Neural cell (in vitro differentiated cells): ENCODE measurements around the gene TMEM53. TPM values are rescaled to one million over a fixed set of nuclear protein-coding genes. Genes with fewer than 3 reads are reported as not detected.

Experiments
- H2AFZ ChIP-seq: fragments of 200-600, 300-800 bp; sonication (generic), shearing (Covaris generic); 2 replicates; pipeline ENCODE4 v1.6.0; 2014; ENCODE audit warnings: low read depth, mild to moderate bottlenecking, antibody characterized with exemption, low read length, moderate library complexity
- H3F3A ChIP-seq: fragments of 200-600 bp; shearing (Covaris generic); 2 replicates; pipeline ENCODE4 v1.6.1; 2016; ENCODE audit warnings: mild to moderate bottlenecking, moderate library complexity, mixed read lengths, antibody characterized with exemption, low read length; ENCODE audit not compliant: insufficient read depth, poor library complexity, severe bottlenecking
- H3K27ac ChIP-seq: fragments of 200-600, 300-800 bp; sonication (generic), shearing (Covaris generic); 2 replicates; pipeline ENCODE4 v1.5.1; 2014; ENCODE audit warnings: mild to moderate bottlenecking, low read length, moderate library complexity
- H3K27me3 ChIP-seq: fragments of 300-800, 200-600 bp; sonication (generic), shearing (Covaris generic); 2 replicates; pipeline ENCODE4 v1.6.0; 2014; ENCODE audit warnings: mild to moderate bottlenecking, low read depth, low read length, moderate library complexity; ENCODE audit not compliant: insufficient read depth
- H3K36me3 ChIP-seq: fragments of 300-800, 200-600 bp; sonication (generic), shearing (Covaris generic); 2 replicates; pipeline ENCODE4 v1.5.1; 2014; ENCODE audit warnings: mild to moderate bottlenecking, antibody characterized with exemption, low read length, moderate library complexity; ENCODE audit not compliant: insufficient read depth
- H3K4me2 ChIP-seq: fragments of 300-800, 200-600 bp; sonication (generic), shearing (Covaris generic); 2 replicates; pipeline ENCODE4 v1.6.0; 2014; ENCODE audit warnings: mild to moderate bottlenecking, low read length
- H3K4me3 ChIP-seq: fragments of 300-800, 200-600 bp; sonication (generic), shearing (Covaris generic); 2 replicates; pipeline ENCODE4 v1.5.1; 2014; ENCODE audit warnings: mild to moderate bottlenecking, low read length, moderate library complexity
- H3K79me2 ChIP-seq: fragments of 200-600 bp; shearing (Covaris generic); replicated peaks from 2 replicates; pipeline ENCODE4 v1.6.0; 2014; ENCODE audit warnings: mild to moderate bottlenecking, low read length, moderate library complexity; ENCODE audit not compliant: insufficient read depth
- H3K9ac ChIP-seq: fragments of 300-800, 200-600 bp; sonication (generic), shearing (Covaris generic); 2 replicates; pipeline ENCODE4 v1.6.1; 2016; ENCODE audit warnings: mild to moderate bottlenecking, low read length, mixed read lengths
- H3K9me2 ChIP-seq: fragments of 200-600 bp; shearing (Covaris generic); 2 replicates; pipeline ENCODE4 v1.6.1; 2016; ENCODE audit warnings: mild to moderate bottlenecking, low read length, mixed read lengths; ENCODE audit not compliant: insufficient read depth
- H3K9me3 ChIP-seq: fragments of 200-600, 300-800 bp; sonication (generic), shearing (Covaris generic); 2 replicates; pipeline ENCODE4 v1.6.1; 2016; ENCODE audit warnings: mild to moderate bottlenecking, mixed run types, low read length, moderate library complexity, mixed read lengths
- H4K20me1 ChIP-seq: fragments of 200-600 bp; shearing (Covaris generic); 2 replicates; pipeline ENCODE4 v1.6.1; 2016; ENCODE audit warnings: mild to moderate bottlenecking, mixed run types; ENCODE audit not compliant: insufficient read depth
- EP300 ChIP-seq: fragments of 450-650 bp; conservative IDR thresholded peaks from 2 replicates; pipeline ENCODE4 v1.6.1; 2014; ENCODE audit warnings: antibody characterized with exemption, mild to moderate bottlenecking, moderate library complexity; ENCODE audit not compliant: poor library complexity, severe bottlenecking
- EZH2 ChIP-seq: fragments of 200-600, 300-800 bp; shearing (Covaris generic), sonication (generic); IDR thresholded peaks from 2 replicates; pipeline ENCODE4 v1.6.1; 2014; ENCODE audit warnings: antibody characterized with exemption, low read length, borderline replicate concordance, mild to moderate bottlenecking; ENCODE audit not compliant: insufficient read depth, poor library complexity, severe bottlenecking
- MXI1 ChIP-seq: fragments of 450-650 bp; conservative IDR thresholded peaks from 2 replicates; pipeline ENCODE4 v1.6.1; 2014; ENCODE audit warnings: antibody characterized with exemption, mild to moderate bottlenecking; ENCODE audit not compliant: poor library complexity, severe bottlenecking
- POLR2AphosphoS5 ChIP-seq: IDR thresholded peaks from 2 replicates; pipeline ENCODE4 v1.6.1; 2012
- RAD21 ChIP-seq: fragments of 450-650 bp; conservative IDR thresholded peaks from 2 replicates; pipeline ENCODE4 v1.6.1; 2014; ENCODE audit warnings: antibody characterized with exemption, mild to moderate bottlenecking, moderate library complexity
- SMC3 ChIP-seq: fragments of 450-650 bp; conservative IDR thresholded peaks from 2 replicates; pipeline ENCODE4 v1.6.1; 2014; ENCODE audit warnings: antibody characterized with exemption, mild to moderate bottlenecking, moderate library complexity; ENCODE audit not compliant: poor library complexity
- TAF1 ChIP-seq: IDR thresholded peaks from 2 replicates; pipeline ENCODE4 v1.6.1; 2012; ENCODE audit warnings: low read depth
- polyA plus RNA-seq: library from polyadenylated mRNA; depleted of rRNA; stranded (reverse); fragments of >200 nt; gene quantifications from 2 replicates; pipeline ENCODE4 v1.2.3, GENCODE V29; 2014
- TF ChIP-seq, protein P1 (sequence below): fragments of 450-650 bp; IDR thresholded peaks from 2 replicates; pipeline ENCODE4 v1.5.1; 2014; ENCODE audit warnings: antibody characterized with exemption, mild to moderate bottlenecking, moderate library complexity; ENCODE audit not compliant: poor library complexity, severe bottlenecking
- TF ChIP-seq, protein P2 (sequence below): IDR thresholded peaks from 2 replicates; pipeline ENCODE4 v1.6.1; 2012; ENCODE audit warnings: borderline replicate concordance

Gene TMEM53
- polyA plus RNA-seq, 1 donor from 2014 or later: 13.4 TPM

DNA sequence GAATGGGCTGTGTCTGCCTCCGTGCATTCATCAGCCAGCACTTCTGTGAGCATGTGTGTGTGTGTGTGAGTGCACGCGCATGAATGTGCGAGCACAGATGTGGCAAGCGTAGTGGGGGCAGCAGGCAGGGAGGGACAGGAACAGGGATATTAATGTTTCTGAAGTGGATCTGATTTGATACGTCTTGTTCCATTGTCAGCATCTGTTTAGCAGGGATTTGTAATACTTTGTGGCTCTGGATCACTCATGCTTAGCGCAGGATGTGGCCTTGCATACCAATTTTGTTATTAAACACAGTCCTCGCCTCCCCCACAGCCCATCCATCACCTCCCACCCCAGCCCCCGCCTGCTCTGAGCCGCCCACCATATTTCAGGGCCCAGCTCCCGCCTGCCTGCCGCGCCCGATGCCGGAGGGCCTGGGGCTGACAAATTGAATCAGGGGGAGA is 52.4 kb downstream of the TMEM53 start:
- Histone ChIP-seq H3K4me3 (no peak overlapping the region), H3K27me3 (peaks cover 21% of the 10 kb centered on the region), H3K36me3 (no peaks in the 10 kb centered on the region), H3K4me2 (no peak overlapping the region), H3F3A (no peaks in the 10 kb centered on the region), H3K9ac (peak overlapping the region; percentile 5), H3K79me2 (no peaks in the 10 kb centered on the region), H4K20me1 (no peaks in the 10 kb centered on the region), H3K9me3 (no peaks in the 10 kb centered on the region), H2AFZ (no peak overlapping the region), H3K9me2 (no peaks in the 10 kb centered on the region), H3K27ac (no peak overlapping the region)
- TF ChIP-seq TAF1: no peak
- TF ChIP-seq POLR2AphosphoS5: no peak
- no peak for TF ChIP-seq RAD21
- TF ChIP-seq, protein P1, sequence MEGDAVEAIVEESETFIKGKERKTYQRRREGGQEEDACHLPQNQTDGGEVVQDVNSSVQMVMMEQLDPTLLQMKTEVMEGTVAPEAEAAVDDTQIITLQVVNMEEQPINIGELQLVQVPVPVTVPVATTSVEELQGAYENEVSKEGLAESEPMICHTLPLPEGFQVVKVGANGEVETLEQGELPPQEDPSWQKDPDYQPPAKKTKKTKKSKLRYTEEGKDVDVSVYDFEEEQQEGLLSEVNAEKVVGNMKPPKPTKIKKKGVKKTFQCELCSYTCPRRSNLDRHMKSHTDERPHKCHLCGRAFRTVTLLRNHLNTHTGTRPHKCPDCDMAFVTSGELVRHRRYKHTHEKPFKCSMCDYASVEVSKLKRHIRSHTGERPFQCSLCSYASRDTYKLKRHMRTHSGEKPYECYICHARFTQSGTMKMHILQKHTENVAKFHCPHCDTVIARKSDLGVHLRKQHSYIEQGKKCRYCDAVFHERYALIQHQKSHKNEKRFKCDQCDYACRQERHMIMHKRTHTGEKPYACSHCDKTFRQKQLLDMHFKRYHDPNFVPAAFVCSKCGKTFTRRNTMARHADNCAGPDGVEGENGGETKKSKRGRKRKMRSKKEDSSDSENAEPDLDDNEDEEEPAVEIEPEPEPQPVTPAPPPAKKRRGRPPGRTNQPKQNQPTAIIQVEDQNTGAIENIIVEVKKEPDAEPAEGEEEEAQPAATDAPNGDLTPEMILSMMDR: no peak
- TF ChIP-seq, protein P2, sequence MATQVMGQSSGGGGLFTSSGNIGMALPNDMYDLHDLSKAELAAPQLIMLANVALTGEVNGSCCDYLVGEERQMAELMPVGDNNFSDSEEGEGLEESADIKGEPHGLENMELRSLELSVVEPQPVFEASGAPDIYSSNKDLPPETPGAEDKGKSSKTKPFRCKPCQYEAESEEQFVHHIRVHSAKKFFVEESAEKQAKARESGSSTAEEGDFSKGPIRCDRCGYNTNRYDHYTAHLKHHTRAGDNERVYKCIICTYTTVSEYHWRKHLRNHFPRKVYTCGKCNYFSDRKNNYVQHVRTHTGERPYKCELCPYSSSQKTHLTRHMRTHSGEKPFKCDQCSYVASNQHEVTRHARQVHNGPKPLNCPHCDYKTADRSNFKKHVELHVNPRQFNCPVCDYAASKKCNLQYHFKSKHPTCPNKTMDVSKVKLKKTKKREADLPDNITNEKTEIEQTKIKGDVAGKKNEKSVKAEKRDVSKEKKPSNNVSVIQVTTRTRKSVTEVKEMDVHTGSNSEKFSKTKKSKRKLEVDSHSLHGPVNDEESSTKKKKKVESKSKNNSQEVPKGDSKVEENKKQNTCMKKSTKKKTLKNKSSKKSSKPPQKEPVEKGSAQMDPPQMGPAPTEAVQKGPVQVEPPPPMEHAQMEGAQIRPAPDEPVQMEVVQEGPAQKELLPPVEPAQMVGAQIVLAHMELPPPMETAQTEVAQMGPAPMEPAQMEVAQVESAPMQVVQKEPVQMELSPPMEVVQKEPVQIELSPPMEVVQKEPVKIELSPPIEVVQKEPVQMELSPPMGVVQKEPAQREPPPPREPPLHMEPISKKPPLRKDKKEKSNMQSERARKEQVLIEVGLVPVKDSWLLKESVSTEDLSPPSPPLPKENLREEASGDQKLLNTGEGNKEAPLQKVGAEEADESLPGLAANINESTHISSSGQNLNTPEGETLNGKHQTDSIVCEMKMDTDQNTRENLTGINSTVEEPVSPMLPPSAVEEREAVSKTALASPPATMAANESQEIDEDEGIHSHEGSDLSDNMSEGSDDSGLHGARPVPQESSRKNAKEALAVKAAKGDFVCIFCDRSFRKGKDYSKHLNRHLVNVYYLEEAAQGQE: no peak
- no peak for TF ChIP-seq SMC3

DNA sequence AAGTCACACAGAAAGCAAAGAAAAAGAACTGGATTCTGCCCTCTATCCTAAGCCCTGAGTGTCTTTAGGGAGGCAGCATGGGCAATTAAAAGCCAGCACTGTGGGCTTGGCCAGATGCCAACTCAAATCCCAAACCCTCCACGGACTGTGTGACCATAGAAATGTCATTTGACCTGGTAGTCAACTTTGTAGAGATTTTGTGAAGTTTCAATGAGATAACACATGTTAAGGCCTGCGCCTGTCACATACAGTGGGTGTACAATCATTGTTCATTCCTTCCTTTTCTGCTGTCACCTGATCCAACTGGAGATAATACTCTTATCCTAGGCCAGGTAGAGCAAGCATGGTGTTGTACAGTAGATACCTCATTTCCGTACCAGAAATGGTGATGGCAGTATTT is 54.2 kb downstream of the TMEM53 start:
- Histone ChIP-seq H3K27ac (no peak overlapping the region), H3K36me3 (no peaks in the 10 kb centered on the region), H3K9me3 (no peaks in the 10 kb centered on the region), H3K79me2 (no peaks in the 10 kb centered on the region), H3F3A (no peaks in the 10 kb centered on the region), H2AFZ (no peak overlapping the region), H3K9ac (no peak overlapping the region), H3K4me2 (no peak overlapping the region), H3K27me3 (peaks cover 34% of the 10 kb centered on the region), H4K20me1 (no peaks in the 10 kb centered on the region), H3K9me2 (no peaks in the 10 kb centered on the region), H3K4me3 (no peak overlapping the region)
- TF ChIP-seq RAD21 (no peak), EZH2 (no peak), EP300 (no peak), MXI1 (no peak), SMC3 (no peak), POLR2AphosphoS5 (no peak), TAF1 (no peak)
- TF ChIP-seq, protein P2: no peak
- TF ChIP-seq, protein P1: no peak
